Osteocyte (in vitro differentiated cells): ENCODE data around the gene CHST13. TPM values are rescaled to one million over a fixed set of nuclear protein-coding genes. Genes with fewer than 3 reads are reported as not detected.

Experiments used
- DNase-seq: peaks from one replicate; pipeline ENCODE4 v3.0.0; 2021; ENCODE audit warnings: mixed read lengths; ENCODE audit not compliant: unreplicated experiment; ENCODE audit errors: extremely low spot score
- H3K27ac Mint-ChIP-seq: one replicate; pipeline ENCODE4 v1.8.0; 2021; ENCODE audit warnings: mild to moderate bottlenecking, mixed read lengths; ENCODE audit not compliant: unreplicated experiment
- H3K27me3 Mint-ChIP-seq: one replicate; pipeline ENCODE4 v1.8.0; 2021; ENCODE audit warnings: mixed read lengths; ENCODE audit not compliant: unreplicated experiment
- H3K36me3 Mint-ChIP-seq: one replicate; pipeline ENCODE4 v1.8.0; 2021; ENCODE audit warnings: mixed read lengths; ENCODE audit not compliant: unreplicated experiment
- H3K4me1 Mint-ChIP-seq: one replicate; pipeline ENCODE4 v1.8.0; 2021; ENCODE audit warnings: mixed read lengths; ENCODE audit not compliant: unreplicated experiment
- H3K4me3 Mint-ChIP-seq: one replicate; pipeline ENCODE4 v1.8.0; 2021; ENCODE audit warnings: mild to moderate bottlenecking, moderate library complexity, mixed read lengths; ENCODE audit not compliant: unreplicated experiment
- H3K9me3 Mint-ChIP-seq: one replicate; pipeline ENCODE4 v1.8.0; 2021; ENCODE audit warnings: mixed read lengths; ENCODE audit not compliant: unreplicated experiment
- CTCF ChIP-seq: fragments of 200-600 bp; sonication (generic); IDR thresholded peaks from 2 replicates; pipeline ENCODE4 v1.5.0; 2021; ENCODE audit warnings: antibody characterized with exemption, mild to moderate bottlenecking, moderate library complexity
- total RNA-seq: library from RNA; stranded (reverse); gene quantifications from 2 replicates; pipeline ENCODE4 v1.2.1, GENCODE V29; 2021

CHST13 gene
- total RNA-seq, 1 donor from 2014 or later: not detected

GRCh38 chr3:126494204-126494969, 29.6 kb upstream of the CHST13 start:
- Mint-ChIP-seq H3K27ac (no peak overlapping the region), H3K4me1 (no peaks in the 10 kb centered on the region), H3K9me3 (no peaks in the 10 kb centered on the region), H3K4me3 (no peak overlapping the region), H3K36me3 (no peaks in the 10 kb centered on the region), H3K27me3 (peaks cover 5% of the 10 kb centered on the region)
- DNase-seq: no peak
- no peak for TF ChIP-seq CTCF

- no peak for TF ChIP-seq CTCF
- no peaks in the 10 kb centered on the region for H3K36me3 Mint-ChIP-seq
Observed at GRCh38 chr3:126494970-126495230, 29.1 kb upstream of the CHST13 start.

GRCh38 chr3:126495786-126496185, 28.2 kb upstream of the CHST13 start:
- no peak for TF ChIP-seq CTCF
- H3K4me3 Mint-ChIP-seq: no peak overlapping the region
- no peak for DNase-seq
- H3K27me3 Mint-ChIP-seq: peaks cover 3% of the 10 kb centered on the region
- H3K27ac Mint-ChIP-seq: no peak overlapping the region
- H3K4me1 Mint-ChIP-seq: no peaks in the 10 kb centered on the region
- no peaks in the 10 kb centered on the region for H3K9me3 Mint-ChIP-seq
- H3K36me3 Mint-ChIP-seq: no peaks in the 10 kb centered on the region

More at GRCh38 chr3:126494970-126495230, 29.1 kb upstream of the CHST13 start:
- Mint-ChIP-seq H3K9me3 (no peaks in the 10 kb centered on the region), H3K27ac (no peak overlapping the region), H3K4me1 (no peaks in the 10 kb centered on the region), H3K4me3 (no peak overlapping the region), H3K27me3 (peaks cover 3% of the 10 kb centered on the region)
- DNase-seq: no peak

GRCh38 chr3:126496894-126497850, 26.8 kb upstream of the CHST13 start:
- TF ChIP-seq CTCF: no peak
- peaks cover 3% of the 10 kb centered on the region for H3K27me3 Mint-ChIP-seq
- H3K4me3 Mint-ChIP-seq: no peak overlapping the region
- no peak for DNase-seq
- H3K9me3 Mint-ChIP-seq: no peaks in the 10 kb centered on the region
- no peak overlapping the region for H3K27ac Mint-ChIP-seq
- no peaks in the 10 kb centered on the region for H3K4me1 Mint-ChIP-seq
- H3K36me3 Mint-ChIP-seq: no peaks in the 10 kb centered on the region

- DNase-seq: no peak
- no peaks in the 10 kb centered on the region for H3K4me1 Mint-ChIP-seq
- no peaks in the 10 kb centered on the region for H3K9me3 Mint-ChIP-seq
- no peak overlapping the region for H3K4me3 Mint-ChIP-seq
- H3K27me3 Mint-ChIP-seq: peaks cover 3% of the 10 kb centered on the region
- TF ChIP-seq CTCF: no peak
- H3K27ac Mint-ChIP-seq: no peak overlapping the region
- H3K36me3 Mint-ChIP-seq: no peaks in the 10 kb centered on the region
Observed at GRCh38 chr3:126497956-126498355, 26.0 kb upstream of the CHST13 start.
